ENCODE data around the gene ATF2. TPM values are rescaled to one million over a fixed set of nuclear protein-coding genes. Genes with fewer than 3 reads are reported as not detected.

The ATF2 gene
- total RNA-seq, 1 donor from 2014 or later: 91.3 TPM

GRCh38 chr2:175048275-175048674 lies 119.7 kb downstream of the ATF2 start:
- no peak for DNase-seq
- H3K27ac Mint-ChIP-seq (ENCODE audit: unreplicated experiment): no peak overlapping the region
- no peak overlapping the region for H3K4me3 Mint-ChIP-seq (ENCODE audit: unreplicated experiment)
- H3K4me1 Mint-ChIP-seq (ENCODE audit: low read depth, unreplicated experiment): no peaks in the 10 kb centered on the region
- peaks cover 2% of the 10 kb centered on the region for H3K27me3 Mint-ChIP-seq (ENCODE audit: unreplicated experiment)
- H3K9me3 Mint-ChIP-seq (ENCODE audit: unreplicated experiment): peaks cover 2% of the 10 kb centered on the region
- H3K36me3 Mint-ChIP-seq (ENCODE audit: unreplicated experiment): no peaks in the 10 kb centered on the region
- TF ChIP-seq CTCF (IDR thresholded peaks at IDR 0.05; ENCODE audit: partially characterized antibody, unreplicated experiment): no peak

- H3K4me3 Mint-ChIP-seq (ENCODE audit: unreplicated experiment): no peak overlapping the region
- H3K9me3 Mint-ChIP-seq (ENCODE audit: unreplicated experiment): peaks cover 5% of the 10 kb centered on the region
- no peak for TF ChIP-seq CTCF (IDR thresholded peaks at IDR 0.05; ENCODE audit: partially characterized antibody, unreplicated experiment)
- H3K36me3 Mint-ChIP-seq (ENCODE audit: unreplicated experiment): peaks cover 7% of the 10 kb centered on the region
- peaks cover 3% of the 10 kb centered on the region for H3K4me1 Mint-ChIP-seq (ENCODE audit: low read depth, unreplicated experiment)
- peaks cover 7% of the 10 kb centered on the region for H3K27me3 Mint-ChIP-seq (ENCODE audit: unreplicated experiment)
- no peak overlapping the region for H3K27ac Mint-ChIP-seq (ENCODE audit: unreplicated experiment)
- DNase-seq: no peak
Observed at GRCh38 chr2:175039490-175039889, 128.5 kb downstream of the ATF2 start.

GRCh38 chr2:175039031-175039430 lies 129.0 kb downstream of the ATF2 start:
- H3K36me3 Mint-ChIP-seq (ENCODE audit: unreplicated experiment): peaks cover 7% of the 10 kb centered on the region
- TF ChIP-seq CTCF (IDR thresholded peaks at IDR 0.05; ENCODE audit: partially characterized antibody, unreplicated experiment): no peak
- H3K4me1 Mint-ChIP-seq (ENCODE audit: low read depth, unreplicated experiment): peaks cover 3% of the 10 kb centered on the region
- peaks cover 8% of the 10 kb centered on the region for H3K27me3 Mint-ChIP-seq (ENCODE audit: unreplicated experiment)
- no peak for DNase-seq
- H3K4me3 Mint-ChIP-seq (ENCODE audit: unreplicated experiment): no peak overlapping the region
- no peak overlapping the region for H3K27ac Mint-ChIP-seq (ENCODE audit: unreplicated experiment)
- H3K9me3 Mint-ChIP-seq (ENCODE audit: unreplicated experiment): peaks cover 5% of the 10 kb centered on the region

- Mint-ChIP-seq H3K27ac (ENCODE audit: unreplicated experiment) (no peak overlapping the region), H3K36me3 (ENCODE audit: unreplicated experiment) (peaks cover 7% of the 10 kb centered on the region), H3K4me1 (ENCODE audit: low read depth, unreplicated experiment) (peaks cover 3% of the 10 kb centered on the region), H3K27me3 (ENCODE audit: unreplicated experiment) (peaks cover 9% of the 10 kb centered on the region), H3K9me3 (ENCODE audit: unreplicated experiment) (peaks cover 3% of the 10 kb centered on the region), H3K4me3 (ENCODE audit: unreplicated experiment) (no peak overlapping the region)
- TF ChIP-seq CTCF (IDR thresholded peaks at IDR 0.05; ENCODE audit: partially characterized antibody, unreplicated experiment): no peak
- no peak for DNase-seq
Observed at GRCh38 chr2:175037941-175038340, 130.1 kb downstream of the ATF2 start.

GRCh38 chr2:175036582-175037018 lies 131.4 kb downstream of the ATF2 start:
- Mint-ChIP-seq H3K9me3 (ENCODE audit: unreplicated experiment) (peaks cover 3% of the 10 kb centered on the region), H3K27me3 (ENCODE audit: unreplicated experiment) (peaks cover 7% of the 10 kb centered on the region), H3K4me3 (ENCODE audit: unreplicated experiment) (no peak overlapping the region), H3K36me3 (ENCODE audit: unreplicated experiment) (peaks cover 7% of the 10 kb centered on the region), H3K4me1 (ENCODE audit: low read depth, unreplicated experiment) (peaks cover 3% of the 10 kb centered on the region), H3K27ac (ENCODE audit: unreplicated experiment) (no peak overlapping the region)
- no peak for DNase-seq
- peak; percentile 78 for TF ChIP-seq CTCF (IDR thresholded peaks at IDR 0.05; ENCODE audit: partially characterized antibody, unreplicated experiment)

Data from glutamatergic neuron (in vitro differentiated cells).